BE2C (cell line): ENCODE results near the gene SBK2.
A peak's percentile ranks its signal among the peaks of the same experiment; 100 is the strongest.
"Not testable (repeated sequence)": the region's sequence is repeated elsewhere in the genome, so short reads cannot be mapped to it uniquely, and the experiment has no call there.

Experiments used
- DNase-seq: peaks from one replicate; pipeline ENCODE4 v3.0.0-alpha.2; 2020
- H3K27me3 ChIP-seq: fragments of 250-450 bp; sonication (Bioruptor Pico); 2 replicates; pipeline ENCODE4 v1.5.1; 2020; ENCODE audit warnings: mild to moderate bottlenecking
- H3K36me3 ChIP-seq: fragments of 250-450 bp; sonication (Bioruptor Pico); 2 replicates; pipeline ENCODE4 v1.5.1; 2020; ENCODE audit warnings: mild to moderate bottlenecking
- H3K4me1 ChIP-seq: fragments of 250-450 bp; sonication (Bioruptor Pico); 2 replicates; pipeline ENCODE4 v1.5.1; 2020
- H3K4me3 ChIP-seq: 2 replicates; pipeline ENCODE4 v1.5.1; 2011; ENCODE audit warnings: low read depth, low read length
- H3K9me3 ChIP-seq: fragments of 250-450 bp; sonication (Bioruptor Pico); 2 replicates; pipeline ENCODE4 v1.5.1; 2020
- TF ChIP-seq, protein P1 (sequence below): IDR thresholded peaks from 2 replicates; pipeline ENCODE4 v1.5.1; 2012; ENCODE audit warnings: mild to moderate bottlenecking, low read depth, low read length

Gene SBK2

GRCh38 chr19:55498246-55498840 lies 38.6 kb downstream of the SBK2 start:
- H3K27me3 ChIP-seq = no peaks in the 10 kb centered on the region
- TF ChIP-seq, protein P1, sequence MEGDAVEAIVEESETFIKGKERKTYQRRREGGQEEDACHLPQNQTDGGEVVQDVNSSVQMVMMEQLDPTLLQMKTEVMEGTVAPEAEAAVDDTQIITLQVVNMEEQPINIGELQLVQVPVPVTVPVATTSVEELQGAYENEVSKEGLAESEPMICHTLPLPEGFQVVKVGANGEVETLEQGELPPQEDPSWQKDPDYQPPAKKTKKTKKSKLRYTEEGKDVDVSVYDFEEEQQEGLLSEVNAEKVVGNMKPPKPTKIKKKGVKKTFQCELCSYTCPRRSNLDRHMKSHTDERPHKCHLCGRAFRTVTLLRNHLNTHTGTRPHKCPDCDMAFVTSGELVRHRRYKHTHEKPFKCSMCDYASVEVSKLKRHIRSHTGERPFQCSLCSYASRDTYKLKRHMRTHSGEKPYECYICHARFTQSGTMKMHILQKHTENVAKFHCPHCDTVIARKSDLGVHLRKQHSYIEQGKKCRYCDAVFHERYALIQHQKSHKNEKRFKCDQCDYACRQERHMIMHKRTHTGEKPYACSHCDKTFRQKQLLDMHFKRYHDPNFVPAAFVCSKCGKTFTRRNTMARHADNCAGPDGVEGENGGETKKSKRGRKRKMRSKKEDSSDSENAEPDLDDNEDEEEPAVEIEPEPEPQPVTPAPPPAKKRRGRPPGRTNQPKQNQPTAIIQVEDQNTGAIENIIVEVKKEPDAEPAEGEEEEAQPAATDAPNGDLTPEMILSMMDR = no peak

DNA sequence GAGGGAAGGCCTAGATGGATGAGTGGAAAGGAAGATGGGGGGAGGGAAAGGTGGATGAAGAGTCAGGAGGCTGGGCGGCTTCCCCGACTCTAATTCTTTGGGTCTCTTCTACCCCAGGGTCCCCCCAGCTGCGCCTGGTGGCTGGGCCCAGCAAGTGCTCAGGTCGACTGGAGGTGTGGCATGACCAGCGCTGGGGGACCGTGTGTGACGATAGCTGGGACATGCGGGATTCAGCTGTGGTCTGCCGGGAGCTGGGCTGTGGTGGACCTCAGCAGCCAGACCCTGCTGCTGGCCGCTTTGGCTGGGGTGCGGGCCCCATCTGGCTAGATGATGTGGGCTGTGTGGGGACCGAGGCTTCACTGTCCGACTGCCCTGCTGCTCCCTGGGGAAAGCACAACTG lies 39.2 kb downstream of the SBK2 start:
- no peaks in the 10 kb centered on the region for H3K4me1 ChIP-seq
- no peaks in the 10 kb centered on the region for H3K9me3 ChIP-seq
- no peak overlapping the region for H3K4me3 ChIP-seq
- TF ChIP-seq, protein P1 = no peak
- no peaks in the 10 kb centered on the region for H3K27me3 ChIP-seq
- H3K36me3 ChIP-seq = no peaks in the 10 kb centered on the region
- no peak for DNase-seq

More at GRCh38 chr19:55498246-55498840, 38.6 kb downstream of the SBK2 start:
- Histone ChIP-seq H3K4me3 (no peak overlapping the region), H3K36me3 (no peaks in the 10 kb centered on the region), H3K9me3 (peaks cover 2% of the 10 kb centered on the region), H3K4me1 (no peaks in the 10 kb centered on the region)
- DNase-seq = no peak

GRCh38 chr19:55496820-55497219 lies 40.1 kb downstream of the SBK2 start:
- not testable (repeated sequence) for H3K9me3 ChIP-seq, H3K4me1 ChIP-seq, DNase-seq, H3K4me3 ChIP-seq, H3K27me3 ChIP-seq, H3K36me3 ChIP-seq

DNA sequence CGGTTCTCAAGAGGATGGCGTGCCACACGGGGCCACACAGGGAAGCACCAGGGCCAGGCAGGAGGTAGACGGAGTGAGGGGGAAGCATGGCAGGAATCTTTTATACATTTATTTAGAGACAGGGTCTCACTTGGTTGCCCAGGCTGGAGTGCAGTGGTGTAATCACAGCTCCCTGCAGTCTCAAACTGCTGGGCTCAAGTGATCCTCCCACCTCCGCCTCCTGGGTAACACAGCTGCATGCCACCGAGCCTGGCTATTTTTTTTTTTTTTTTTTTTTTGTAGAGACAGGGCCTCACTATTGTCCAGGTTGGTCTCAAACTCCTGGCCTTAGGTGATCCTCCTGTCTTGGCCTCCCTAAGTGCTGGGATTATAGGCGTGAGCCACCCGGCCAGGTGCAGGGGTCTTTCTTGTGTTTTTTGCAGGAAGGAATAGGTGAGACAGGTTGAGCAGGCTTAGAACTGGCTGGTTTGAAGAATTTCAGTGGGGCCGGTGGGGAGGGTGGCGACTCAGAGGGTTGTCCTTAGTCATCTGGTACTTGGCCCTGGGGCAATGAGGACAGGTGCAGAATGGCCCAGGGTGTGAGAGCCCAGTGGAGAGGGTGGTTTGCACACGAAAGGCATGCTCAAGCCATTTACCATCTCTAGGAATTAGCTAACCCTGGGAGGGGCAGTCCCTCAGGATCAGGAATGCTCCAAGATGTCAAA lies 41.1 kb downstream of the SBK2 start:
- H3K27me3 ChIP-seq = no peaks in the 10 kb centered on the region
- H3K36me3 ChIP-seq = no peaks in the 10 kb centered on the region
- H3K9me3 ChIP-seq = no peaks in the 10 kb centered on the region
- no peak for DNase-seq
- H3K4me1 ChIP-seq = no peaks in the 10 kb centered on the region
- TF ChIP-seq, protein P1 = no peak
- H3K4me3 ChIP-seq = no peak overlapping the region

DNA sequence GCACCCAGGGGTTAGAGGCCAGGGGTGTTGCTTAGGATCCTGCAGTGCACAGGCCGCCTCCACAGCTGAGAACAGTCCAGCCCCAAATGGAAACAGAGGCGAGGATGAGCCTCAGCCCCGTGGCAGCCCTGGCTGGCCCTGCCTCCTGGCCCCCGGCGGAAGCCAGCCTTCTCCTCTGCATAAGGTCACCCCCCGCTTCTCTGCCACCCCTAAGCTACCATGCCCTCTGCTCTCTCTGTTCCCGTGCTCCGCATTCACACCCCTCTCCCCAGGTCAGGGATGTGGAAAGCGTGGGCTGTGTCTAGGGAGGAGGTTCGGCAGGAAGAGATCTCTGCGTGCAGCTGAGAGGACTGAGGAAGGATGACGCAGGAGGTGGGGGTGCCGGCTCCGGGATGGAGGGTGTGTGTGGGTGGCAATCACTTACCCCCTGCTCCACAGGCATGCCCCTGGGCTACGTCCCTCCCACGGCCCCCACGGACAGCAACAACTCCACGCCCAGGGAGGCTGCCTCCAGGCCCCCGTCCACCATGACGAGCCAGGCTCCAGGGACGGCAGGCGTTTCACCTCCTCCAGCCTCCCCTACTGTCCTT lies 42.7 kb downstream of the SBK2 start:
- peak; percentile 13 for DNase-seq
- Histone ChIP-seq H3K4me1 (no peaks in the 10 kb centered on the region; the same call in 1 of the 2 replicates), H3K4me3 (no peak overlapping the region), H3K9me3 (no peaks in the 10 kb centered on the region), H3K36me3 (no peaks in the 10 kb centered on the region), H3K27me3 (no peaks in the 10 kb centered on the region)
- TF ChIP-seq, protein P1 = no peak

- peaks cover 2% of the 10 kb centered on the region; the same call in 1 of the 2 replicates for H3K4me1 ChIP-seq
- H3K27me3 ChIP-seq = no peaks in the 10 kb centered on the region
- no peak for DNase-seq
- TF ChIP-seq, protein P1 = no peak
- H3K9me3 ChIP-seq = no peaks in the 10 kb centered on the region
- no peak overlapping the region for H3K4me3 ChIP-seq
- no peaks in the 10 kb centered on the region for H3K36me3 ChIP-seq
These were observed 43.2 kb downstream of the SBK2 start for GRCh38 chr19:55493645-55494171.
